Central memory CD4-positive, alpha-beta T cell (primary cell): ENCODE measurements around the gene IL1A.

Experiments
- DNase-seq: peaks from one replicate; pipeline ENCODE4 v3.0.0; 2022

The IL1A gene

DNA sequence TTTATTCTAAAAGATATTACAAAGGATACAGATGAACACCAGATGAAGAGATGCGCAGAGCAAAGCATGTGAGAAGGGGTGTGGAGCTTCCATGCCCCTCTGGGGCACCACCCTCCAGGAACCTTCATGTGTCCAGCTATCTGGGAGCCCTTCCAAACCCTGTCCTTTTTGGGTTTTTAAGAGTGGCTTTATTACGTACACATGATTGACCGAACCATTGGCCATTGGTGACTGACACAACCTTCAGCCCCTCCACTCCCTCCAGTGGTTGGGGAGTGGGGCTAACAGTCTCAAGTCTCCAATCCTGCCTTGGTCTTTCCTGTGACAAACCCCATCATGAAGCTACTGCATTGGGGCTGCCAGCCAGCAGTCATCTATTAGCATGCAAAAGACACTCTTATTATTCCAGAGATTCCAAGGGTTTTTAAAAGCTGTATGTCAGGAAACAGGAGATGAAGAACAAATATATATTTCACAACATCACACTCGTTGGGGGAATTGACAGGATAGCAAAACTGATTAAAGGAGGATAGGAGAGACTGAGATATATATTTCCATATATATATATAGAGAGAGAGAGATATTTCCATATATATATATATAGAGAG, 32.9 kb upstream of the IL1A start:
- no peak for DNase-seq

DNA sequence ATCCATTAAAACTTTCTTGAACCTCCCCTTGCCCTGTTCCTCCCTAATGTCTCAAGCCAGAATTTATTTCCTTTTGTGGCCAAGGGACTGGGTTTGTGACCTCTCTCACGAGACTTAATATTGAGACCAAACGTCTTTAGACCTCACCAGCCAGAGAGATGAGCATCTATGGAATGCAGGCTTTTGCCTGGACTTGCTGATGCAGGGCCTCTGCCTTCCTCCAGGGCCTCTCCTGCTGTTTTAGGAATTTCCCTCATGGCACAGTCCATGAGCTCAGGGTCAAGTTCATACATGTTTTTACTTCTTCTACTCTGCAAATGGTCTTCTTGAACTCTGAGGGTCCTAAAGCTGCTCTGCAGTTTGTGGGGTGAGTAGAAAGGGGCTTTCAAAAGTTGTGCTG, 30.0 kb upstream of the IL1A start:
- DNase-seq, result no peak

DNA sequence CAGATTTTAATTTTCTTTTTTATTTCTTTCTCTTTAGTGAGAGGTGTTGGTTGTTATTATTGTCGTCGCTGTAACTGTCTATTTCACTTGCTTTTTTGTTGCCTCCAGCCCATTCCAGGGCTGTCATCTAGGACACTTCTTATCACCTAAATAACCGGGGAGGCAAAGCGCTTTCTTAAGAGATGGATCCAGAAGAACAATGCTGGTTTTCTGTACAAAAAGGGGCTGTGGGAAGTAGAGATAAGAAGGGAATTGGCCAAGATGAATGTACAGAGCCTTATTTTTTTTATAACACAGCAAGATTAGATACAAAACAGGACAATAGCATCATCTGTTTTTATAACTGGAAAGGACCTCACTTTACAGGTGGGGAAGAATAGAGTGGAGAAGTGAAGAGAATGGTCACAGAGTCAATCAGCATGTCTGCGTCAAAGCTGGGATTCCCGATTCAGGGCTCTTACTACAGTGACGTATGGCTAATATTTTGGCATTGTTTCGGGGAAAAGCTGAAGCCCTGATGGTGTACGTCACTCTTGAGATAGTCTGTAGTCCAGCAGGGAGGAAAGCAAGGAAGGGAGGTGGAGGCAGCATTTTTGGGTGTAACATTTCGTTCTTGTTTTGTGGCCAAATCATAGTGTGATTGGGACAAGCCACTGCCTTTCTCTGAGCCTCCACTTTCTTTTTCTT, 29.1 kb upstream of the IL1A start:
- no peak for DNase-seq

DNA sequence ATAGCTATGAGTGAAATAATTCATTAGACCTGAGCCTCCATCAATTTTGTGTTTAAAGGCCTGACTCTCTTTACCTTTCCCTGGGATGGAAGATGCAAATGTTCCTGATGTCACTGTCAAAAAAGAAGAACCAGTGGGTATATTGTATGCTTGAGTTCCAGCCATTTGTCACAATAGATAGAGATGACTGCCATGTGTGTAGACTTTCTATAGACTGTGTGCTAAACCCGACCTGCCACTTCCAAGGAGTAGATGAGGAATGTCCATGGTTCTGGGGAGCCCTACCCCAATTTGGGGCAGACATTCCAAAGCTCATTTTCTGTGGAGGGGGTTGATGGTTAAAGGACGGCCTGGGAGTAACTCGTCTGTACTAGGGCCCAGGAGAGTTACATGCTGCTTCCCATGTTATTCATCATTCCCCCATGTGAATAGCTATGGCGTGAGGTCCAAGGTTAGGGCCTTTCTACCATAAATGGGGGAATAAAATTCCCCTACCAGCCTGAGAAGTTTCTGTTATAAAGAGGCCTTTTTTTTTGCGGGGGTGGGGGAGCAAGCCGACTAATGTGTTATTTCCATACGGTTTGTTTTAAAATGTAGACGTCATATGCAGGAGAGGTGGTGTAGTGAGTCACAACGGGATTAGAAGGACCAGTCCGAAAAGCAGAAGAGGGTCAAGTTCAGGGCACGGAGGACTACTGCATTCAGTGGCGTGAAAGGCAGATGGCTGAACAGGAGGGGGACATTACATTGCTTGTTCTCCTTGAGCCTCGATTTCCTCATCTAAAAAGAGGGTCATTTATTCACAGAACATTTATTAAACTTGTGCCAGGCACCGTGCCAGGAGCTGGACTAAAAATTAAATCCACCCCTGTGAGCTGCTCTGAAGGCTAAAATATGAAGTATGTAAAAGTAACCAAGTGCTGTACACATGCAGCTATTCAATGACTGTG, 28.3 kb upstream of the IL1A start:
- no peak for DNase-seq

DNA sequence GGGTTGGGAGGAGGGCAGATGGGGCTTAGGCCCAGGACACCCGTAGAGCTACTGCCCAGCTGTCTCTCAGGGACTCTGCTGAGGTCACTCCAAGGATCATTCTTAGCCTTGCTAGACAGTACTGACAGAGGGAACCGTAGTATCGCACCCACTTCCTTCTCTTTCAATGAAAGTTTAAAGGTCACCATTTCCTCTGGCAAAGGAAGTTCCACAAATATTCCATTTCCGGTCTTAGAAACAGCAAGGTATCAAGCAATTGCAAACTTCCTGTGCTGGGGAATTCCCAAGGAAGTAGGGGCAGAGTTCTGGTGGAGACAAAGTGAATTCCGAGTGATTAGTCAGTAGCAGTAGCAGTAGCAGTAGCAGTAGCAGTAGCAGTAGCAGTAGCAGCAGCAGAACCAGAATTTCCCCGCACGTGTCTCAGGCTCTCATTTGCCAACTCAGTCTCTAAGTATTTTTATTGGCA, 27.6 kb upstream of the IL1A start:
- DNase-seq, result no peak

DNA sequence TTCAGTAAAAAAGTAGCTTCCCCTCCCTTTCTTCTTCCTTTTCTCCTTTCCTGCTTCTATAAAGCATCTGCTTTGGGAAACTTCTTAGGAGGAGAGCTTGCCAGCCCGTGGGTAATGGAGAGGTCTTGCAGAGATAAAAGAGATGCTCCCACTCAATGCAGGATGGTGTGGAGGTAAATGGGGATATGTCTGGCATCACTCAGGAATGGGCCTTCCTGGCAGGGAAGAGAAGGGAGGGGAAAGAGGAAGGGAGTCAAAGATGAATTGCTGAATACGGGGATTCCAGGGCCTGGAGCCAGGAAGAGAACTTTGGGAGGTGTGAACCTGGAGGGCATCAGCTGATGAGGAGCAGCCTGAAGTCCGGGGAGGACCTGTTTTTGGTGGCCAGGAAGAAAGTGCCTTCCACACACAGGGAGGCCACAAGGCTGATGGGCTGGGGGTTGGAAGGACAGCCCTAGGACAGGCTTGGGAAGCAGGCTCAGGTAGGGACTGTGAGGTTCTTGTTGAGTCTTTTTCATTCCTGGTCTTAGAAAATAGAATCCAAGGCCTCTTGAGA, 27.1 kb upstream of the IL1A start:
- DNase-seq, result no peak

DNA sequence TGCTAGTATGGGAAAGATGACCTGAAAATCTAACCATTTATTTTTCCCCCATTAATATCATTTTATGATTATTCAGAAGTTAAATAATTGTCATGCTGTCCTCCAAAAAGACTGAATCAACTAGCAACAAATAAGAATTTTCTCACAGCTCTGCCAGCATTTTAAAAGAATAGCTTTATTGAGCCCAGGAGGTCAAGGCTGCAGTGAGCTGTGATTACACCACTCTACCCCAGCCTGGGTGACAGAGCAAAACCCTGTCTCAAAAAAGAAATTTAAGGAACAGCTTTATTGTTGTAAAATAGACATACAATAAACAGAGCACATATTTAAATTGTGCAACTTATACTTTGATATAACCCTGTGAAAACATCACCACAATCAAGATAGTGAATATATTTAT, 24.8 kb upstream of the IL1A start:
- DNase-seq, result no peak

DNA sequence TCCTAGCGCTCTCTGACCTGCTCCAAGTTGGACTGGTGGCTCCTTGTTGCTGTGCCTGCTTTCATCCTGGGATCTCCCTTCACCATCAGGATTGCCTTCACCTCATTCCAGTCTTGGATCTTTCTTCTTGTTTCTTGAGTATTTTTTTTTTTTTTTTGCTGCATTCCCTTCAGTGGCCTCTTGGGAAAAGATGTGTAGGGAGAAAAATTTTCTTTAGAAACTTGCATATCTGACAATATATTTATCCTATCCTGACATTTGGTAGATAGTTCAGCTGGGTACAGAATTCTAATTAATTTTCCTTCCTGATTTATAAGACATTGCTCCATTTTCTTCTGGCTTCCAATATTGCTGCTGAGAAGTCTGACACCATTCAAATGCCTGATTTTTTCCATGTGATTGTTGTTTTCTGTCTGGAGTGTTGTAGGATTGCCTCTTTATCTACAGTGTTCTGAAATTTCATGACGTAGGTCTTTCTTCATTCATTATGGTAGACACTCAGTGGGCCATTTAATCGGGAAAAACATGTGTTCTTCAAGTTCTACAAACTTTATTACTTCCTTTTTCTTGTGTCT, 23.0 kb upstream of the IL1A start:
- DNase-seq, result no peak

DNA sequence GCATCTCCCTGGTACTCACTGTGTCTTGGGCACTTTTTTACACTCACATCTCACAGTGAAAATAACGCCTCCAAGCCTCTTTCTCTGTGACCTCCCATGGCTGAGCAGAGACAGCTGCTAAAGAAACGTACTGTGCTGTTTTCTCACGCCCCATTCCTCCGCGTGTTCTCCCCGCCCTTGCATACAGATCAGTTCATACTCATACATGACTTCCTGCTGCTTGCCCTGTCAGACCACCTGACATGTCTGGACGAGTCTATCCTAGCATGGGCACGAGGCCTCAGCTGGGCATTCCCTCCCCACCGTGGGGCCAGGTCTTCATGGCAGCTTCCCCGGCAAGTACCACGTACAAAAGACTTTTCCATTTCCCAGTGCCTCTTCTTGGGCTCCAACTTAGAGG, 21.2 kb upstream of the IL1A start:
- no peak for DNase-seq

DNA sequence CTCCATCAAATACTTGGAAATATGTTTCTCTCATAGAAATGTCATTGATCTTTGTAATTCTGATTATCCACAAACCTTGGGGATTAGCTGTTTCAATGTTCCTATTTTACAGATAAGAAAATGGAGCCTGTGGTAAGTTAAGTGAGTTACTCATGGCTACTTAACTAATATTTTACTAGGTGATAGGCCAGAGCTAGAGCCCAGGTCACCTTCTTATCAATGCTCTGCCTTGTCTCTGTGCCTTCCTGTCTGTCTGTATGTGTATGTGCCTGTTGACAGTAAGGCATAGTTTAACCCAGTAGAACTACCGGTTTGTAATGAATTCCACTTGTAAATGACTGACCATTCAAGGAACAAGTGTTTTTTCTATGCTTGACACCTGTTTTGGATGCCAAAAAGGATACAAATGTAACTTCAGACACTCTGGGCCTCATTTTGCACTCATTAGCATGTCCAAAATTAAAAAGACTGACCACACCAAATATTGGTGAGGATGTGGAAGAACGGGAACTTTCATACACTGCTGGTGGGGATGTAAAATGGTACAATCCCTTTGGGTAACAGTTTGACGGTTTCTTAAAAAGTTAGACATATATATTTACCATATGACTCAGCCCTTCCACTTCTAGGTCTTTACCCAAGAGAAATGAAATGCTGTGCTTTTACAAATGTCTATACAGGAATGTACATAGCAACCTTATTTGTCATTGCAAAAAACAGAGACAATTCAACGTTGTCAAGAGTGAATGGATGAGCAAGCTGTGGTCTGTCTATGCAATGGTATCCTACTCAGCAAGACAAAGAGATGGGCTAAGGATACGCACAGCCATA, 19.6 kb upstream of the IL1A start:
- DNase-seq, result no peak

DNA sequence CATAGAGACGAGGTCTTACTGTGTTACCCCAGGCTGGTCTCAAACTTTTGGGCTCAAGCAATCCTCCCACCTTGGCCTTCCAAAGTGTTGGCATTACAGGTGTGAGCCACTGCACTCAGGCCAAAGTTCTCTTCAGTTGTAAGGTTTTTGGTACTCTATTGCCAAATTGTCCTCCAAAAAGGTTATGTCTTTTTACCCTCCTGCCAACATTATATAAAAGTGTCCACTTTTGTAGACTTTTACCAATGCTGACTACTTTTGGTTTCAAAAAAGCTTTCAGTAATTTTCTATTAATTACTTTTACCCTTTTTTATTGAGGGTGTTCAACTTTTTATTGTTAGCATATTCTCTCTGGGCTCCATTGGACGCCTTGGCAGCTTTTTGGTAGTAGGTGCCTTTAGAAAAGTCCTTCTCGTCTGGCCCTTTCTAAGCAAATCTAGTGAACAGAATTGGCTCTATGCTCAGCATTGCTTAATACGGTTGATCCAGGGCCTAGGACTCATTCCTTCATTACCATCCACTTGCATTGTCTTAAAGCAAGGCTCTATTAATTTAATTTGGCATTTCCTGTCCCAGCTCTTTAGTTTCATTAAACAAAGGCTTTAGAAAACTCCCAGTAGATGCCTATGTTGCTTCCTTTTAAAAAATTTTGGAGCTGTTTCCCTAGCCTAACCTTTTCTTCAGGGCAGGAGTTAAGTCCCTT, 16.7 kb upstream of the IL1A start:
- DNase-seq, result no peak

DNA sequence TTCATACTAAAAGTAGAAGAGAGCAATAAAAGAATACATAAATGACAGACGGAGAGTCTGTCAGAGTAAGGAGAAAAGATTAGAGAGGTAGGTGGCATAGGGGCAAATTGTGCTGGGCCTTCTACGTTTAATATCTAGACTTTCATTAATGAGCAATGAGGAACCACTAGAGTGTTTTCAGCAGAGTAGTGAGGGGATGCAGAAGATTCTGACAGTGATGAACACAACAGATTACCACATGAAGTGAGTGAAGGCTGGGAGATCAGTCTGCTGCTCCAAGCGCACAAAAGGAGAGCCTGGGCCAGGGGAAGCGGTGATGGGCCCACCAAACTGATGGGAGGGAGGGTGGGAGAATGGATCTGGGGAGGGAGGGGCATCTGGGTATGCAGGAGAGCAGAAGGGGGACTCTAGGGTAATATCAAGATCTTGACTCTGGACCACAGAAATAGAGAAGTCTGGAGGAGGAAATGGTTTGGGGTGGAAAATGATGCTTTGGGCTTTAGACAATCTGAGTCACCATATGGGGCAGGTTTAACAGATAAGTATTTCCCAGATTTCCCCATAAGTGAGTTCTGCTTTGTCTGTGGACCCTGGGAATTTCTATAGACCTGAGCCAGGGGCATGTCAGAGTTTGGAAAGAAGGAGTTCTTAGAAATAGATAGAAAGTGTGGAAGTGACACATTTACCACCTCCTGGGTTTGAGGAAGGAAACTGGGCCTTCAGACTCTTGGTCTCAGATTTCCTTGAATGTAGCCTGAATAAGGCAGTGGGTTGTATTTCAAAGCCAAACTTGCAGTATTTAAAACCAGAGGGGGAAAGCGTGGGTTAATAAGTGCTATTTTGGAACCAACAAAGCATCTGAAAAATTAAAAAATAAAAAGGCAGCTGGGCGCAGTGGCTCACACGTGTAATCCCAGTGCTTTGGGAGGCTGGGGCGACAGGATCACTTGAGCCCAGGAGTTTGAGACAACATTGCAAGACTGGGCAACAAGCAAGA, 15.0 kb upstream of the IL1A start:
- no peak for DNase-seq

DNA sequence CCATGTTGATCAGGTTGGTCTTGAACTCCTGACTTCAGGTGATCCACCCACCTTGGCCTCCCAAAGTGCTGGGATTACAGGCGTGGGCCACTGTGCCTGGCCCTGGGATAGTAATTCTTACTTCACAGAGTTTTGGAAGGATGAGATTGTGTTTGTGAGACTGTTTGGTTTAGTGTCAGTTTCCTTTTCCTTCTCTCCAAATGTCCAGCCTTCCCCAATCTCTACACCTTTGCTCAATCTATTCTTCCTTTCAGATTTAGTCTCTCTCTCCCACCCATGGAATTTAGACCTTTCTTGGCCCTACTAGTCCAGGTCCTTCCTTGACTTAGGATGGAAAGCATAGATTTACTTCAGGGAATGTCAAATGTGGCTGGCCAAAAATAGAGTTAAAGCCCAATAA, 12.2 kb upstream of the IL1A start:
- no peak for DNase-seq

DNA sequence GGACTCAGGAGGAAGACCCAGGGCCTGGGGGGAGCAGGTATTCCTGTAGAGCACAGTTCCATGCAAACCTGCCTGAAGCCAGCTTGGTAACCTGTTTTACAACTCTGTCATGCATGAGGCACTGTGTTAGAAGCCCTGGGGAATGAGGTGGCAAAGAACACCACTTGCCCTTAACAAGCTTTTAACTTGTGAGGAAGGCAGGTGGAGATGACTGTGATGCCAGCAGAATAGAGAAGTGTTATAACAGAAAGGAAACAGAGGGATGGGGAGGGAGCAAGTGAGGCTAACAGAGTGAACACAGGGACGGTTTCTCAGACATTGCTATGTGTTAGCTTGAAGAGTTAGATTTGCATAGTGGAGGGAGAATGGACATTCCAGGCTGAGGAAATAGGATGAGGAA, 11.5 kb upstream of the IL1A start:
- no peak for DNase-seq

DNA sequence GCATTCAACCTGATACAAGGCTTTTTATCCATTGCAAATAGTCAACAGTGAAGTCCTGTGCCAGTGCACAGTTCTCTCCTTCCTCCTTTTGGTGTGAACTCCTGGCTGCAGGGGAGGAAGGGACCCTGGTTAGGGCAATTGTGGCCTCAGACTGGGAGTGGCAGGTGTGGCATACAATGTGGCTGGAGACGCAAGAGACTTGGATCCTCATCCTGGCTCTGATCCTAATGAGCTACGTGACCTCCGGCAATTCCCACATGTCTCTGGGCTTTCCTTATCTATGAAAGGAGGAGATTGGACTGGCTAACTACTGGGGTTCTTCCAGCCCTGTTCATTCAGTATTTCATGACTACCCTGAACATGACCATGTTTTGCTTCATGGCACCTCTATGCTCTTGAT, 10.5 kb upstream of the IL1A start:
- no peak for DNase-seq

DNA sequence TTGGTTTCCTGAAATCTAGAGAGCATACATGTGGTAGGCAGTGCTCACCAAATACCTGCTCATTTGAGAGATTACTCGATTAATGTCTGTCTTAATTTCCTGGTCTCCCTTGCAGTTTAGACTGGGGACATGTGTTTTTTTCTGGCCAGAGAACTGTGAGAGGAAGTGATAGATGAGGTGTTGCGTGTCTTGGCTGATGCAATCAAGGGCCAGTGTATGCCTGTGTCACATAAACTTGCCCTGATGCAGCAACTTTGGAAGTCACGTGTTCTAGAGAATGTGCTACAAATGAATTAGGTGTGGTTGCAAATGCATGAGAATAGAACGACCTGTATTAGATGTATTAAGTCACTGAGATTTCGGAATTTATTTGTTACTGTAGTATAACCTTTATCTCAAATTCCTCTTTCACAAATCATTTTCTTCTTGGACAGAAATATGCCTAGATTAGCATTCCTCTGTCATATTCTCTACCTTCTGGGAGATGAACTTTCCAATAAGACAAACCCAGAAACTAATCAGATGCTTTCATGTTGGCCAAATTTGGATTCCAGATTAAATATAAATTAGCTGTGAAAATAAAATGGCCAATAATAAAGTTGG, 9.9 kb upstream of the IL1A start:
- DNase-seq, result no peak

DNA sequence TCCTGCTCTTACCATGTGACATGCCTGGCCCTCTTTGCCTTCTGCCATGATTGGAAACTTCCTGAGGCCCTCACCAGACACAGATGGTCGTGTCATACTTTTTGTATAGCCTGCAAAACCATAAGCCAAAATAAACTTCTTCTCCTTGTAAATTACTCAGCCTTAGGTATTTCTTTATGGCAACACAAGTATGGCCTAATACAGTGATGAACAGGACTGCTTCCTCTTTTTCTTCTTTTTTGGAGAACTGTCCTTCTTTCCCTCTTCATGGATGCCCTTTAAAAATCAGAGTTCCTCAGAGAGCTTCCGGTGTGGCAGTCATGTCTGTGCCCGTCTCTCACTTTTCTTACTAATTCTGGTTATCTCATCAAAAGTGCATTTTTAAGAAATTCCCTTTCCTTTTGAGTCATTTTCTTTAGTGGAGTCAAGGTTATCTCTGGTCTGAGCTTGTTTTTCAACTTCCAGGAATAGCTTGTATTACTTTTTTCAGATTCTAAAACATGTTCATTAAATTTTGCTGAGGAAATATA, 9.2 kb upstream of the IL1A start:
- no peak for DNase-seq

DNA sequence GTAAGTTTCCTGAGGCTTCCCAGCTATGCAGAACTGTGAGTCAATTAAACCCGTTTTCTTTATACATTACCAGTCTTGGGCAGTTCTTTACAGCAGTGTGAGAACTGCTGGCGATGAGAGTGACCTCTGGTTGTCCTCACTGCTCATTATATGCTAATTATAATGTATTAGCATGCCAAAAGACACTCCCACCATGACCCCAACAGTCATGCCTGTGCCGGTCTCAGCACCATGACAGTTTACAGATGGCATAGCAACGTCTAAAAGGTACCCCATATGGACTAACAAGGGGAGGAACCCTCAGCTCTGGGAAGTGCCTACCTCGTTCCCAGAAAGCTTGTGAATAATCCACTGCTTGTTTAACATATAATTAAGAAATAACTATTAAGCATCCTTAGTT, 8.1 kb upstream of the IL1A start:
- no peak for DNase-seq

DNA sequence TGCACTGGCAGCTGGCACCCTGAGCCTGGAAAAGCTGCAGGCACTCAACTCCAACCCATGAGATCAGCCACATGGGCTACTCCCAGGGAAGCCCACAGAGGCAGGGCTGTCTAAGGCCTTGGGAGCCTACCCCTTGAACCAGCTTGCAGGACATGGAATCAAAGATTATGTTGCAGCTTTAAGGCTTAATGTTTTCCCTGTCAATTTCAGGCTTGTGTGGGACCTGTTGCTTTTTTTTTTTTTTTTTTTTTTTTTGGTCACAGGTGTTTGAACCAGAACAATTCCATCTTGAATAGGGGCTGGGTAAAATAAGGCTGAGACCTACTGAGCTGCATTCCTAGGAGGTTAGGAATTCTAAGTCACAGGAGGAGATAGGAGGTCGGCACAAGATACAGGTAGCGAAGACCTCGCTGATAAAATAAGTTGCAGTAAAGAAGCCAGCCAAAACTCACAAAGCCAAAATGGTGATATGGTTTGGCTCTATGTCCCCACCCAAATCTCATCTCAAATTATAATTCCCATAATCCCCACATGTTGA, 7.5 kb upstream of the IL1A start:
- no peak for DNase-seq
